KOPT-K1 (cell line): ENCODE results near the gene FBXW10B.
"Not testable (repeated sequence)": the region's sequence is repeated elsewhere in the genome, so short reads cannot be mapped to it uniquely, and the experiment has no call there.

Source experiments
- H3K27ac ChIP-seq: fragments of 200-600 bp; sonication (generic); 2 replicates; pipeline ENCODE4 v1.5.1; 2016; ENCODE audit warnings: antibody characterized with exemption, mild to moderate bottlenecking, low read depth, low read length; ENCODE audit not compliant: poor library complexity, severe bottlenecking
- H3K36me3 ChIP-seq: fragments of 200-600 bp; sonication (generic); 2 replicates; pipeline ENCODE4 v1.5.1; 2017; ENCODE audit warnings: antibody characterized with exemption, mild to moderate bottlenecking, low read length, moderate library complexity; ENCODE audit not compliant: insufficient read depth
- H3K9me3 ChIP-seq: fragments of 200-600 bp; sonication (generic); 2 replicates; pipeline ENCODE4 v1.5.1; 2017; ENCODE audit warnings: antibody characterized with exemption, low read length, mild to moderate bottlenecking; ENCODE audit not compliant: insufficient read depth, poor library complexity, severe bottlenecking

Gene FBXW10B

DNA sequence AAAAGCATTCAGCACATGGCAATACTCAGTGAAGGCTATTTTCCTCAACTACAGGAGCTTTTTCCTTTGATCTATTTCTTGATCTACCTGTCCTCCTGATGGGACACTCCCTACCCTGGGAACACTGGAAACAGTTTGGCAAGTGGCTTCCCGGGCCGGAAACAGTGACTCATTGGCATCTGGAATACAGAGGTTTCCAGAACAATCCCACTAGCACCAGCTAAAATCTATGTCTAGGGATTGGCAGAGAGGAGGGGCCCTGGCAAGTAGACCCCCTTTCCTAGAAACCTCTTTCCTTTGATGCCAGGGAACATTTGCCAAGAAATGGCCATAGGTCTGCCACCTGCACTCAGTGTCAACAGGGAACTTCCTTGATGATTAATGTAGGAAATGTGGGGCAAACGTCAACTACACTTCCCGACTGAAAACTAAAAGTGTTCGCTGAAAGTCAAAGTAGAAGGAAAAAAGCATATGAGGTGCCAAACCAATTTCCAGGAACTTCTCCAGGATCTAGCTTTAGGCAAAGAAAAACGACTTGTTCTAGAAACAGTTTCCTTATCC is 30.4 kb upstream of the FBXW10B start:
- no peaks in the 10 kb centered on the region for H3K9me3 ChIP-seq
- no peak overlapping the region for H3K27ac ChIP-seq
- no peaks in the 10 kb centered on the region for H3K36me3 ChIP-seq

DNA sequence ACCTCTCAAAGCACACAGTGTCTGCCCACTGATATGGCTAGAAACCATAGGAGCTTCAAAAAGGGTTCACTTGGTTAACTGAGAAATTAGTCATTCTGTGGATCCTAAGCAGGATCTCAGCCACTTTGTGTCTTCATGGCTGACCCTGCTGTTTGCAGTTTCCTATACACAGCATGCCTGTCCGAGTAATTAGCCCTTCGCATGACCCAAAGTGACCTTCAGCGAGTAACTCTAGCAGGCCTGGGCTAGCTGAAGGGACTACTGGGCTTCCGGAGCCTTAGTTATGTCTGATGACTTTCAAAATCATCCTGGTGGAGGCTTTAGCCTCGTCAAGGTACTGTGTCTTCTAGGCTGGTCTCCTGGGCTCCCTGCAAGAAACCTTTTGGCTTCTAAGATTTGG is 28.9 kb upstream of the FBXW10B start:
- no peak overlapping the region for H3K27ac ChIP-seq
- no peaks in the 10 kb centered on the region for H3K36me3 ChIP-seq
- no peaks in the 10 kb centered on the region for H3K9me3 ChIP-seq

DNA sequence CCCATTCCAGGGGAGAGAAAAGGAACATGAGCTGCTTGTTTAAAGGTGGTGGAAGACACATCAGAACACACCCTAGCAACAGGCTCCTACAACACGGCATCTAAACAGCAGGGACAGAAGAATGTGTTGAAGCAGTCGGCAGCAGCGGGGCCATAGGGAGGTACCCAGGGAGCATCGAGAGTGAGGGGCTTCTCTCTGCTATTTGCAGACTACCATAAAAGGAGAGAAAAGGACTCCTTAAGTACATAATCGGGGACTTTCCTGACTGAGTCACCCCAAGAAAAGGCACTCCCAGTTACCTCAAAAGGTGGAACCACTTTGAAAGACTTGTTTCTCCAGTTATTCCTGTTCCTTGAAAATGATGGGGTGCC is 26.4 kb upstream of the FBXW10B start:
- H3K9me3 ChIP-seq, H3K36me3 ChIP-seq, H3K27ac ChIP-seq: not testable (repeated sequence)

DNA sequence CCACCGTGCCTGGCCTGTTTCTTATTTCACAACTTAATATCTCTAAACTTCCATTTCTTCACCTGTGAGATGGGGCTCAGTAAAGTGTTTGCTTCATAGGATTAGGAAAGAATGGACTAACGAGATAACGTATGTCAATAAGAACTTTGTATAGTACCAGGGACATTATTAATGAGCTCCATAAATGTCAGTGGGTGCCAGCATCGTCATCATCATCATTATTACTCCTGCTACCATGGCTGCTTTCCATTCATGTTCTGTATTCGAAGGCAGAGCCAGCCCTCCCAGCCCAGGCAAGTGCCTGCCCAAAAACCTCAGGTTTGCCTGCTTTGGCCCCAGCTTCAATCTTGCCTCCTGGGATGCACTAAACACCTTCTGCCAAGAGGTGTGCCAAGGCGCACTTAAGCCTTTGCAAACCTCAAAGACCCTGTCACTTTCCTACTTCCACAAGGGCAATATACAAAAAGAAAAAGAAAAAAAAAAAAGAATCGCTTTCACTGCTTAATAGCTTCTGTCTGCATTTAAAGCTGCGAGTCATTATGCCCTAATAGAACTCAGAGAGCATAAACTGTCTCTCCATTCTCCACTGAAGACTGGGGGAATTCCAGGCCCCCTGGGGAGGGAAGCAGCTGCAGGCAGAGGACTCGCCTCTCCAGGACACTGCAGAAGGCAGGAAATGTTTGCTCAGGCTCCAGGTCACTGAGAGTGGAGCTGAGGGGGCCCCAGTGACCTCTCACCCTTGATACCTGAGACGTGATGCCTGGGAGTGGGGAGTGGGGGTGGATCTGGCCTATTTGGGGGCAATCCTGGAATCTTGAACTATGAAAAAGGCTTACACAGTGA is 25.8 kb upstream of the FBXW10B start:
- not testable (repeated sequence) for H3K36me3 ChIP-seq, H3K27ac ChIP-seq, H3K9me3 ChIP-seq

DNA sequence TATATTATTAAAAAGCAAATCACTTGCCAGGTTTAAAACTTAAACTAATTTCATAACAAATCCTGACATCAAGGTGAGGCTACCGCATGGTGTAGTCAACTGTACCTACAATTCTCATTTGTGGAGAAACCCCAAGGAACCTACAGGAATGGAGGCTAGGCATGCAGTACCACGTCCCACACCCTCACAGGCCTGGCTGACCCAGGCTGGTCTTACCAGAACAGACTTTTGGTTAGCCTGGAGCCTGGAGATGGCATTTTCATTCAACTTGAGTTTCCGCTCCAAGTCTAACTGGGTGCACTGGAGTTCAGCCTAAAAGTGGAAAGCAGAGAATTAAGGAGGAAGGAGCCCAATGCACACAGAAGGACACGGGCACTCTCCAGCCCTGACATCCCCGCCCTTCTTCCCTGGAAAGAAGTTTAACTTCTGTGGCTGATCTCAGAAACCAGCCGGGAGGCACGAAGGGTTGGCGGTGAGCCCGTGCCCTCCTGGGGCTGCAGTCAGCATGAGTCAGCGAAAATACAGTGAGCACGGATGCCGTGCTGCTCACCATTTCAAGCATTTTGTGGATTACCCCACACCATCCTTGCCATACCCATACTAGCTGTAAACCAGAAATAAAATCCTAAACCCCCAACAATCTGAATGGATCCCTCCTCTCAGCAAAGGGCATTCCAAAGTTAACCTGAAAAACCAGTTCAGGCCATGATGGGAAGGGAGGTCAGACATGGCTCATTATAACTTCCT is 23.2 kb upstream of the FBXW10B start:
- not testable (repeated sequence) for H3K36me3 ChIP-seq, H3K9me3 ChIP-seq, H3K27ac ChIP-seq

DNA sequence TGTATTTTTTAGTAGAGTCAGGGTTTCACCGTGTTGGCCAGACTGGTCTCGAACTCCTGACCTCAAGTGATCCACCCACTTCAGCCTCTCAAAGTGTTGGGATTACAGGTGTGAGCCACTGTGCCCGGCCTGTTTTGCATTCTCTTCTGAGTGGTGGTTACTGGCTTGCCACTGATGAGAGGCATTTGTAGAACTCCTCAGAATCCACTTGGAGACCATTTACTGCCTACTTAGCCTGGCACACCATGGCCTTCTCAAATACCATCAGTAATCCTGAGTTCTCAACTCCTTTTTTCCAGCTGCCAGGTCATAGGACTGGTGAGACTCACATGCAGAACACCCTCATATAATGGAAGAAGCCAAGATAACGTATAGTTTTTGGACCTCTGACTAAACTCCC is 22.5 kb upstream of the FBXW10B start:
- not testable (repeated sequence) for H3K9me3 ChIP-seq, H3K27ac ChIP-seq, H3K36me3 ChIP-seq

DNA sequence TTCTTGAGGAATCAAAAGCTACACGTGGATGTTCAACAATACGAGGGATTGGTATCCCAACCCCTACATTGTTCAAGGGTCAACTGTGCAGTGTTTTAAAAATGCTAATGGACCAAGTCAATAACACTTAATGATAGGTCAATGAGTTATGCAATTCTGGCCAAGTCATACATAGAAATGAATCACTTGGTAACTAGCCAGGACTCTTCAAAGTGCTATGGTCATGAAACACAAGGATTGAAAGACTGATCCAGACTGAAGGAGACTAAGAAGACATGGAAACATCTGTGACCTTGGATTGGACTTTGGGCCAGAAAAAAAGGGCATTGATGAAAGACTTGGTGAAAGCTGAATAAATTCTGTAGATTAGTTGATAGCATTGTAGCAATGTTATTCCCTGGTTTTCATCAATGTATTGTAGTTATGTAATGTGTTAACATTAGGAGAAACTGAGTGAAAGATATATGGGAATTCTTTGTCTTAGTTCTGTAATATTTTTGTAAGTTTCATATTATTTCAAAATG is 11.5 kb upstream of the FBXW10B start:
- H3K27ac ChIP-seq, H3K9me3 ChIP-seq, H3K36me3 ChIP-seq: not testable (repeated sequence)

DNA sequence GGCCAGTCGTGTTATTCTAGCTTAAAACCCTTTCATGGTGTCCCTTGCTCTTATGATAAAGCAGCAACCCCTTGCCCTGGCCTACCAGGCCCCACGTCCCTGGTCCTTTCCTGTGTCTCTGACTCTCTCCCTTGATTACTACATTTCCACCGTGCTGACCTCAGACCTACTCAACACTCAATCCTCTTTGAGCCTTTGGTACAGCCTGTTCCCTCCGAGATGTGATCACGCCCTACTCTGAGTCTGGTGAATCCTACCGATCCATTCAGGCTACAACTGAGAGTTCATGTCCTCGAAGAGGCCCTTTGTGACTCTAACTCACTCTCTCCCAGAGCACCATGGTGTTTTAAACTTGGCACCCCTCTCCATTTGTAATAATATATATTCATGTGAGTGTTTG is 10.5 kb upstream of the FBXW10B start:
- H3K27ac ChIP-seq, H3K36me3 ChIP-seq, H3K9me3 ChIP-seq: not testable (repeated sequence)

DNA sequence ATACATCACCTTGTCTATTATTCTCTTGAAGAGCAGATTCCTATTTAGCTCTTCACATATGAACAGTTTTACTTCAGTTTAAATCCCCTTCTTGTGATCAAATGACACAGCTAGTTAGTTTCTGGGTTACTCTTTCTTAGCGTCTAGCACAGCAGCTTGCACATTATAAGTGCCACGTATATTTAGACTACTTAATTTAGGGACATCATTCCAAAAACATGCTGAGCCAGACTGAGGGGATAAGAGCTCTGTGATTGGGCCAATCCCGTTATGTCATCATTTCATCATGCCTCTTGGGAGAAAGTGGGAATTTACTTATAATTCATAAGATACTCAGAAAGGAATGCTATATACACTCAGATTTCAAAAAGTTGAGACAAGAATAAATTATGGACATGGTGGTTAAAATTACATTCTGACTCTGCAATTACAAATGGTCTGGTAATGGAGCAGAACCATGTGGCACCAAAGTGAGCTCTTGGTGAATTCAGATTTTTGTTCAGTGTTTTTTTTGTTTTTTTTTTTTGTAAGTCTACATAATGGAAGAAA is 4.2 kb upstream of the FBXW10B start:
- not testable (repeated sequence) for H3K36me3 ChIP-seq

DNA sequence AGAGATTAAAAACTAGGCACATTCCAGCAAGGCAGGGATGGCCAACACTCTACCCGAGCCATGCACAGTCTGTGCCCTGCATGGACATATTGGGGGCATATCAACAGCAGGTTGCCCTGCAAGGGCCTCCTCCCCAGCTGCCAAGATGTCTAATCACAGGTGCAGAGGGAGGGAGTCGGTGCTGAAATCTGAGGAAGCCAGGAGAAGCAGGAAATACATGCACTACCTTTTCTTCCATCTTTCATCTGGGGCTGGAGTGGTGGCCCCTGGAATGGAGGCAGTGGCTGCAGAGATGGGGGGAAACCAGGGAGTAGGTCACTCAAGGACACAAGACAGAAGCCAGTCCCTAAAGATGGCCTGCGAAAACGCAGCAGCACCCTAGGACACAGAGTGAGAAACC is 3.8 kb upstream of the FBXW10B start:
- H3K36me3 ChIP-seq, H3K9me3 ChIP-seq, H3K27ac ChIP-seq: not testable (repeated sequence)

More for the DNA sequence above, 4.2 kb upstream of the FBXW10B start:
- H3K27ac ChIP-seq, H3K9me3 ChIP-seq: not testable (repeated sequence)

DNA sequence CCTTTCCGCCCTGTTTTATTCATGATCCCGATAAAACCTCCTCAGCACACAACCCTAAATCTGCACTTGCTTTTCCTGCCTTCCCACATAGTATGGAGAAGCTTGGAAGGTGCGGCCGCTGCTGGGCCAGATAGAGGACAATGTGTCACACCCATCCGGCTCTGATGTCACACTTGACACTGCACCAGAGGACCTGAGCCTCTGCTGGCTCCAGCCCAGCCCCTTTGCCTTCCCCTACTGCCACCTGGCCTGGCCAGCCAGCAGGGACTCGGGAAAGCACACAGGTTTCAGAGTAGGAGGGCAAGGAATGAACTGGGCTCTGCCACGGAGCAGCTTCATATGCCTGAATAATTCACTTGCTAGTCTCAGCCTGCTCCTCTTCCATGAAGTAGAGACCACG is 2.6 kb upstream of the FBXW10B start:
- H3K9me3 ChIP-seq, H3K36me3 ChIP-seq, H3K27ac ChIP-seq: not testable (repeated sequence)

DNA sequence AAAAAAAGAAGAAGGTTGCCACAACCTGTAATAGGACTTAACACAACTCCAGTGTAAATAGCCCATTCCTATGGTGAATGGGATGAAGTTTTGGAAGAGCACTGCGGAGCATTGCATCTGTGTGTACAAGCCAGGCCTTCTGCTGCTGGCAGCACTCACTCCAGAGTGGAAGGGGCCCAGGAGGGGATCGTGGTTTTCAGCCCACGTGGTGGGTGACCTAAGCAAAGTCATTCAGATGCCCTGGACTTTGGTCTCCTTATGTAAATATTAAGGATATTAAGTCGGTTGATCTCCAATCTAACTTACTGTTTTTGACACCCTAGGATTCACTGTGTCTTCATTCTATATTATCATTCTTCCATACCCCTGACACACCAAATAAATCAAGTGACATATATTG is 2.7 kb downstream of the FBXW10B start:
- not testable (repeated sequence) for H3K9me3 ChIP-seq, H3K27ac ChIP-seq

DNA sequence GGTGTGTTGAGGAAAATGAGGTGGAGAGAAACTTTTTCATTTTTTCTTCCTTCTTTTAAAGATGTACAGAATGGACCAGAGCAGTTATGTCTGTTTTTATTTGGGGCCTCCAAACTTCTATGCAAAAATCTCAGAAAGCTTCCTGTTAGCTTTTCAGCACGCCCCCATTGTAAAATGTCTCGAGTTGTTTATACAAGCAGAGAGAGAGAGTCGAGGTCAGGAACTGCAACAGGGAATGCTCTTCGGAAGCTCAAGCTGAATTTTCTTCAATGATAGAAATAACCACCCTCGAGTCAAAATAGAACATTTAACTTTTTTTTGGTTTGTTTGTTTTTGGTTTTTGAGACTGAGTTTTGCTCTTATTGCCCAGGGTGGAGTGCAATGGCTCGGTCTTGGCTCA is 3.7 kb downstream of the FBXW10B start:
- not testable (repeated sequence) for H3K27ac ChIP-seq, H3K36me3 ChIP-seq, H3K9me3 ChIP-seq

More for the DNA sequence above, 2.7 kb downstream of the FBXW10B start:
- not testable (repeated sequence) for H3K36me3 ChIP-seq

DNA sequence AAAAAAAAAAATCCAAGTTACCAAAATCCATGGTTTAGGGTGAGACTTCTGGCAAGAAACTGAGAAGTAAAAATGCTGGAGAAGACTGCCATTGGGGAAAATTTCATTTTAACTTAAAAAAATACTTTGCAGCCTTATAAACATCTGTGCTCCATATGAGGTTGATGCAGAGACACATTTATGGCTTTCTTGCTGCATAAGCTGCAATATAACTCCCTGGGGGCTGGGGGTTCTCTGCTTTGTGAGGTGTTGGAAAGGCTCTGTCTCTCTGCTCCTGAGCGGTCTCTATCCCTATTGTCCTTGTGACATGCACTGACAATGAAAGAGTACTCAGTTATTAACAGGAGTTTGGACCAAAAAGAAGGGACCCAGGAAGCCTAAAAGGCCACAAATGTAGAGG is 6.4 kb downstream of the FBXW10B start:
- not testable (repeated sequence) for H3K27ac ChIP-seq, H3K9me3 ChIP-seq, H3K36me3 ChIP-seq

DNA sequence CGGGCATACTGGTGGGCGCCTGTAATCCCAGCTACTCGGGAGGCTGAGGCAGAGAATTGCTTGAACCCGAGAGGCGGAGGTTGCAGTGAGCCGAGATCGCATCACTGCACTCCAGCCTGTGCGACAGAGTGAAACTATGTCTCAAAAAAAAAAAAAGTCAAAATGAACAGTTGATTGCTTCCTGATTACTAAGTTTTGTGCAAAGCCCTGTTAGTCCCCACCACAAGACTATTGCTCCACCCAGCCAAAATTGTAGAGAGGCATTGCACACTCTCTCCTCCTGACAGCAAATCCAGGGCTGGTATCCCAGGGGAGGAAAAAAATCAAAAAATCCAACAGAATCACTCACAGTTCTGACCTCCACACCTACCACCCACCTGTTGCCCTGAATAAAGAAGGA is 26.5 kb downstream of the FBXW10B start:
- not testable (repeated sequence) for H3K9me3 ChIP-seq, H3K36me3 ChIP-seq, H3K27ac ChIP-seq
